Left cardiac atrium (tissue), 4 donors: ENCODE measurements around the gene MRM1. TPM values are rescaled to one million over a fixed set of nuclear protein-coding genes. Genes with fewer than 3 reads are reported as not detected.

Source experiments
- ATAC-seq, 2 donors: fragments of 200-7000 bp; cut with Tn5 transposase; one replicate each; pipeline ENCODE4 v1.9.1; 2020; ENCODE audit warnings: mild to moderate bottlenecking in 2 of 2, moderate library complexity in 2 of 2
- DNase-seq: peaks from one replicate; pipeline ENCODE4 v3.0.0-alpha.2; 2020
- intact Hi-C, 2 donors: fragments of 100-400 bp; cut with DNase I; formaldehyde crosslinking; loops; one replicate each; pipeline versions ENCODE4 v1.14.1 to v1.15.1; 2022 to 2023
- long read RNA-seq: library from polyadenylated mRNA; unstranded; transcript quantifications from one replicate; pipeline ENCODE4 v2.0.0, GENCODE V29; 2021
- total RNA-seq, 2 donors: library from RNA; stranded (reverse); fragmentation: NEBNext Ultra II Directional; extraction: Animal tissue kit (Norgen Biotek cat#: 25700); gene quantifications; one replicate each; pipeline ENCODE4 v1.2.1, GENCODE V29; 2021
- donor health status: DM: no; HTN: yes; CAD: no.
- donor health status: DM: no; HTN: yes; CAD: no; lungs with severe emphysema.
- donor health status: DM: yes; HTN: yes; CAD: no.
- donor health status: Dilated cardiomyopathy.

The MRM1 gene, protein sequence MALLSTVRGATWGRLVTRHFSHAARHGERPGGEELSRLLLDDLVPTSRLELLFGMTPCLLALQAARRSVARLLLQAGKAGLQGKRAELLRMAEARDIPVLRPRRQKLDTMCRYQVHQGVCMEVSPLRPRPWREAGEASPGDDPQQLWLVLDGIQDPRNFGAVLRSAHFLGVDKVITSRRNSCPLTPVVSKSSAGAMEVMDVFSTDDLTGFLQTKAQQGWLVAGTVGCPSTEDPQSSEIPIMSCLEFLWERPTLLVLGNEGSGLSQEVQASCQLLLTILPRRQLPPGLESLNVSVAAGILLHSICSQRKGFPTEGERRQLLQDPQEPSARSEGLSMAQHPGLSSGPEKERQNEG
- total RNA-seq = 1 to 10 TPM; 3.8 to 6.8 TPM
- long read RNA-seq, transcript MRM1-204 (5 exons, 1,857 nt) = major isoform, 7 of 7 reads
- long read RNA-seq, partial matches to known transcripts = 0 of 7 reads
- long read RNA-seq, other reads (novel, unspliced or antisense) = 0 of 7 reads

- intact Hi-C loops = no loop called here
- peak; percentile 95 for ATAC-seq
- DNase-seq = peak; percentile 95
Observed at GRCh38 chr17:36601303-36602029, at the start of gene MRM1. TSS of gene MRM1 (plus strand) at chr17:36601583. CDS start at chr17:36601811, 228 bp downstream.

DNA sequence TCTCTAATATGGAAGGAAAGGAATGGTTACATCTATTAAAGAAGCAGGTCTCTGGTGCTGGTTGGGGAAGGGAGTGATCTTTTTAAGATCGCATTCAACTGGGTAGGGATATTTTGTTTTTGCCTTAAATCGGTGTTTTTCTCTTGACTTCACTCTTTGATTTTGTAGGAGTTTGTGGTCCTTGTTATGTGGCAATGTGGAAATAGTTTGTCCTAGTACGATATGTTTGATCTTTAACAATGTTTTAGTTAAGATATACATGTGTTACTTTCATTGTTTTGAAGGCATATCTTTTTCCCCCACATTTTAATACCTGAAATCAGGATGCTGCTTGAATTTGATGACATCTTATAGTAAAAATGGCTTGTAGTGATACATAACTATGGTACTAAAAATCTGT, 47.9 kb upstream of the MRM1 start:
- DNase-seq = no peak
- intact Hi-C loops = no loop called here
- no peak for ATAC-seq

GRCh38 chr17:36566081-36566480, 35.3 kb upstream of the MRM1 start:
- ATAC-seq (no peak), DNase-seq (no peak)
- intact Hi-C loops = no loop called here

GRCh38 chr17:36575028-36575427, 26.4 kb upstream of the MRM1 start:
- intact Hi-C loops = no loop called here

DNA sequence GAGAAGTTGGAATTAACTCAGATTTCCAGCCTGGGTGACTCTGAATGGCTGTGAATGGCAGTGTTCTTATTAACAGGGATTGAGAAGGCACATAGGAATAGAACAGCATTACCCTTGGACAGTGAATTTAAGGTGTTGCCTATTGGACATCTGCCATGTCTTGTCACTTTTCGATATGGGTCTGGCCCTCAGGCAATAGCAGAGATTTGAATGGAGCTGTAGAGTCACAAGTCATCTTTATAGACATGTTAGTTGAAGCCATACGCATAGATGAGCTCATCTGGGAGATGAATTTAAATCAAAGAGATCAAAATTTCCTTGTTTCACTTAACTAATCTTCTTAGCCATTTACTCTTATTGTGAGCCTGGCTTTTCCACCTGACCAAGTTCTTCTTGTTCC, 24.6 kb upstream of the MRM1 start:
- DNase-seq = no peak
- intact Hi-C loops = no loop called here
- no peak for ATAC-seq

More at GRCh38 chr17:36575028-36575427, 26.4 kb upstream of the MRM1 start:
- DNase-seq = no peak
- ATAC-seq = no peak

- intact Hi-C loops = no loop called here
- DNase-seq (no peak), ATAC-seq (no peak)
Observed at GRCh38 chr17:36578671-36579070, 22.7 kb upstream of the MRM1 start.

- ATAC-seq = no peak
- intact Hi-C loops = no loop called here
- no peak for DNase-seq
Observed at GRCh38 chr17:36583787-36584186, 17.6 kb upstream of the MRM1 start.

- DNase-seq (no peak), ATAC-seq (no peak)
- intact Hi-C loops = no loop called here
Observed at GRCh38 chr17:36586138-36586537, 15.2 kb upstream of the MRM1 start.

DNA sequence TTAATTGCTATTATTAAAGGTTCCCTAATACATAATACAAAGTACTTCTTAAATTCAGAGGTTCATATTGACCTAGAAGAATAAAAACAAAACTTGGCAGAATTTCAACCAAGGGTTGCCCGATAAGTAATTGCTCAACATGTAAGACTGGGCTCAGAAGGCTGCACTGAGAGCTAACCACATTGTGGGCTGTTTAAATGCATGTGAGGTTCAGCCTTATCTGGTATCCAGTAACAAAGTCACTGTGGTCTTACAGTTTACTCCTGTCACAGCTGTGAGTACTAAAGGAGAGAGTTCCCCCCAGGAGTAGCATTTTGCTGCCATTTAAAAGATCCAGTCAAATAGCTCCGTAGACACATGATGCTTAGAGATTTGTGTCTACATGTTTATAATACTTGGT, 11.3 kb upstream of the MRM1 start:
- intact Hi-C loops = loop anchor here in 1 of 2 donors (5.0 kb wide), 1 partner anchor 53 kb away; no protein-coding TSS in a partner anchor
- ATAC-seq = no peak

GRCh38 chr17:36591434-36592315, 9.7 kb upstream of the MRM1 start, which contains the start of gene DHRS11:
TSS of gene DHRS11 (plus strand) at chr17:36591879. CDS start at chr17:36592010, 131 bp downstream.
- DNase-seq = peak; percentile 90
- ATAC-seq = peak; percentile 95 to 96
- intact Hi-C loops = loop anchor here in 1 of 2 donors (5.0 kb wide), 1 partner anchor 54 kb away; no protein-coding TSS in a partner anchor

More for the DNA sequence above, 11.3 kb upstream of the MRM1 start:
- DNase-seq = no peak

DNA sequence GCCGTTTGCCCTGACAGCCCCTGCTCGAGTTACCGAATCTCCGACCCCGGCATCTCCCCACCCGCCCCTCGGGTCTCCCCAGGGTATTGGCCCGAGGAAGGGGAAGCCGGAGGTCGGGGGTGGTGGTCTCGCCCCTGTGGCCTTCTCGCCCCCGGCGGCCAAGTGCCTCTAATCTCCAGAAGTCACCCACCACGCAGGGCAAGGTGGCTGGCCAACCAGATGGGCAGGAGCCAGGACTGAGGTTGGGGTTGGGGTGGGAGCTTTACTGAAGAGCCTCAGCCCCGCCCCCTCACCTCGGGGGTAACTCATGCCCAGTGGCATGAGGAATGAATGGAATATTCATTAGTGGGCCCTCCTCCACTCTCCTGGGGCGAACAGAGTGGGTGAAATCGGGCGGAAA, 9.1 kb upstream of the MRM1 start:
- ATAC-seq (peak; percentile 42 to 70), DNase-seq (no peak)
- intact Hi-C loops = loop anchor here in 1 of 2 donors (5.0 kb wide), 1 partner anchor 55 kb away; no protein-coding TSS in a partner anchor

GRCh38 chr17:36592716-36593321, 8.6 kb upstream of the MRM1 start:
- ATAC-seq (peak; percentile 1 to 12), DNase-seq (no peak)
- intact Hi-C loops = loop anchor here in 1 of 2 donors (5.0 kb wide), 1 partner anchor 56 kb away; no protein-coding TSS in a partner anchor

DNA sequence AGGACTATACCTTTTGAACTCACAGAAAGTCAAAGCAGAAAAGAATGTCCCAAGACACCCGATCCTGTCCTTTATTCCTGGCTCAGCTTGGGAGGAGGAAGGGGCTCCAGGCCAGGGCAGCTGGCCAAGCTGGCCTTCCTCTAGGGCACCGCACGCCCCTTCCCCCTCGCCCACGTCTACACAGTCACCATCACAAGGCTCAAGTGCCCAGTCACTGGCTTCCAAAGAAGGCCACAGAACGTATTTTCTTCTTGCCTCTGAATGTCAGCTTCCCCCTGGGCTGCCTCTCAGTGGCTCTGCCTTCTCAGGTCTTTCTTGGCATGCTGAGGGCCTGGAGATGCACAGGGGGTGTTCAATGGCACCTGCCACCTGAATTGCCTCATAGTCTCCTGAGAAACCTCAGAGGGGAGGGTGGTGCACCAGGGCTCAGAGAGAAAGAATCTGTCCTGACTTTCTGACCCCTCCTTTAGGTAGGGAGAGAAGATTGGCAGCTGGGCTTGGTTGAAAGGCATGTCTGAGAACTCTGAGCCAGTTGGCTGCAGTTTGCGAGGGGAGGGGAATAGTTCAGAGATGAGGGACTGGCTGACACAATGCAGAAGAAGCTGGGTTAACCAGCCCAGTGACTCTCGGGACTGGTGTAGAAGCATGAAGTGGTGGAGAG, 7.6 kb upstream of the MRM1 start:
- ATAC-seq (peak; percentile 7 to 14), DNase-seq (no peak)
- intact Hi-C loops = loop anchor here in 1 of 2 donors (5.0 kb wide), 1 partner anchor 56 kb away; no protein-coding TSS in a partner anchor

- no peak for DNase-seq
- ATAC-seq = no peak
- intact Hi-C loops = loop anchor here in 1 of 2 donors (5.0 kb wide), 1 partner anchor 58 kb away; no protein-coding TSS in a partner anchor
Observed at GRCh38 chr17:36594626-36595401, 6.6 kb upstream of the MRM1 start.

DNA sequence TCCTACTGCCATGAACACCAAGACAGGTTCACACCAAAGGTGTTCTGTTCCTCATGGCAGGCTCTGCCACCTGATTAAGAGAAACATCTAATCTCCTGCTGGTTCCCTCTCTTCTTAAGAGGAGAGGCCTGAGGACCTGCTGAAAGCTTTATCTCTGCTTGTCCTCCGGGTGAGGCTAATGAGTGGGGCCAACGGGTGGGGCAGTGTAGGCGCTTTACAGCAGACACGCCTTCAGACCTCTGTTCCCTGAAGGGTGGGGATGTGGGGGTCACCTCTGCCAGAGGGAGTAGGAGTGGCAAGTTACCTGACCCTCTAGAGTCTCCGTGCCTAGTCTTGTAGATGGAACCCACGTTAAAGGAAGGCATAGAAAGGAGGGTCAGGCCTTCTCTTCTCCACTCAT, 4.2 kb upstream of the MRM1 start:
- intact Hi-C loops = no loop called here
- DNase-seq (no peak), ATAC-seq (no peak)

DNA sequence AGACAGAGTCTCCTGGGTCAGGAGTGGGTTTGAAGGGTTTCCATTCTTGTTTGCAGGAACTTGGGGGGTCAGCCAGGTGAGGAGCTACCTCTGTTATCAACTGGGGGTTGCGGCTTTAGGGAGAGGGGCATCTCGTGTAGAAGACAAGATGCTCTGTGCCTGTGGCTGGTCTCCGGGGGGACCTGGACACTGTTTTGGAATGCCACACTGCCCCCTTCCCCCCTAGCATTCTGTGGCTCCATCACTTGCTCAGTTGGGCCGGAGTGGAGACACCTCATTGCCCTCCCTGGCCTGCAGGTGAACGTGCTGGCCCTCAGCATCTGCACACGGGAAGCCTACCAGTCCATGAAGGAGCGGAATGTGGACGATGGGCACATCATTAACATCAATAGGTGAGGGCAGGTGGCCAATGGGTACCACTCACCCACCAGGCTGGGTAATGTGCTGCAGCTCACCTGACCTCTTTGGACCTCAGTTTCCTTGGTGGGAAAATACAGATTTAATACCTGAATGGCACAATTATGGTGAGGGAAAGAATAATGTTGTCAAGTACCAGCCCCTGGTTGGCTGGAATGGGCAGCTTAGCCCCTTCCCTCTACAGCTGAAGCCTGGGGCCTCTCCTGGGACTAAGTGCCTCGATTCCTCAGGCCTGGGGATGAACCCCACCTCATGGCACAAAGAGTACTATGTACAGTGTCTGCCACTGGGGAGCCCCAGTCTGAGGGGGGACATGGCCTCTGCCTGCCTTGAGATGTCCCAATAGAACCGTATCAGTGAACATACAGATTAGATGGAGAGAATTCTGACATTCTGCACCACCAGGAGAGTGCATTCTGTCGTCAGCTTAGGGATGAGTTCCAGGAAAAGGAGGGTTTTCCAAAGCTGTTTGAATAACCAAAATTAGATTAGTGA, 3.3 kb upstream of the MRM1 start:
- no peak for DNase-seq
- intact Hi-C loops = no loop called here
- ATAC-seq = no peak
